PC-9 (cell line): ENCODE measurements around the gene SLC39A2. TPM values are rescaled to one million over a fixed set of nuclear protein-coding genes. Genes with fewer than 3 reads are reported as not detected.

Source experiments
- BruUV-seq: library from RNA; stranded (reverse); fragments of 400-500 nt; replicated peaks from 2 replicates; lab custom pipeline; 2021; lab: Mats Ljungman, UMichigan
- CTCF ChIA-PET: fragments of 300-600 bp; sonication (Branson Sonifier 250); formaldehyde crosslinking; loops from one replicate; lab custom pipeline; 2022; ENCODE audit warnings: antibody characterized with exemption; lab: Charles Lee
- POLR2A ChIA-PET: fragments of 300-600 bp; sonication (Branson Sonifier 250); formaldehyde crosslinking; loops from one replicate; lab custom pipeline; 2022; ENCODE audit warnings: antibody characterized with exemption; ENCODE audit not compliant: unreplicated experiment; lab: Charles Lee
- DNase-seq, 2 experiments: peaks; one replicate each; pipeline versions ENCODE4 v3.0.0 to v3.0.0-alpha.2; 2015 to 2022; ENCODE audit warnings: mixed read lengths in 1 of 2
- H2AFZ ChIP-seq: fragments of 200-600 bp; sonication (generic); 2 replicates; pipeline ENCODE4 v1.8.1; 2017; ENCODE audit warnings: antibody characterized with exemption
- H3F3A ChIP-seq: fragments of 200-600 bp; sonication (generic); 2 replicates; pipeline ENCODE4 v1.8.1; 2017; ENCODE audit warnings: antibody characterized with exemption, mild to moderate bottlenecking, low read depth; ENCODE audit not compliant: insufficient read depth
- H3K27ac ChIP-seq: fragments of 200-600 bp; sonication (generic); 2 replicates; pipeline ENCODE4 v1.6.1; 2016; ENCODE audit warnings: mixed run types
- H3K27me3 ChIP-seq: fragments of 200-600 bp; sonication (generic); 2 replicates; pipeline ENCODE4 v1.6.1; 2016; ENCODE audit warnings: low read depth, mixed run types; ENCODE audit not compliant: insufficient read depth
- H3K36me3 ChIP-seq: fragments of 200-600 bp; sonication (generic); 2 replicates; pipeline ENCODE4 v1.6.1; 2016; ENCODE audit warnings: low read depth, mixed run types
- H3K4me1 ChIP-seq: fragments of 200-600 bp; sonication (generic); replicated peaks from 2 replicates; pipeline ENCODE4 v1.6.1; 2016; ENCODE audit warnings: mixed run types; ENCODE audit not compliant: insufficient read depth
- H3K4me2 ChIP-seq: fragments of 200-600 bp; sonication (generic); 2 replicates; pipeline ENCODE4 v1.6.1; 2017; ENCODE audit warnings: mixed run types
- H3K4me3 ChIP-seq: fragments of 200-600 bp; sonication (generic); 2 replicates; pipeline ENCODE4 v1.6.1; 2016; ENCODE audit warnings: mixed run types
- H3K79me2 ChIP-seq: fragments of 200-600 bp; sonication (generic); 2 replicates; pipeline ENCODE4 v1.6.1; 2017; ENCODE audit warnings: low read depth, mixed run types
- H3K9me2 ChIP-seq: fragments of 200-600 bp; sonication (generic); 2 replicates; pipeline ENCODE4 v1.8.1; 2017; ENCODE audit warnings: mild to moderate bottlenecking; ENCODE audit not compliant: insufficient read depth
- H3K9me3 ChIP-seq: fragments of 200-600 bp; sonication (generic); 2 replicates; pipeline ENCODE4 v1.8.1; 2016; ENCODE audit warnings: low read depth; ENCODE audit not compliant: insufficient read depth
- H4K20me1 ChIP-seq: fragments of 200-600 bp; sonication (generic); 2 replicates; pipeline ENCODE4 v1.8.1; 2017; ENCODE audit not compliant: insufficient read depth
- EZH2 ChIP-seq: fragments of 200-600 bp; sonication (generic); IDR thresholded peaks from 2 replicates; pipeline ENCODE4 v1.8.0; 2017; ENCODE audit warnings: antibody characterized with exemption, low read depth
- intact Hi-C: fragments of 100-400 bp; cut with micrococcal nuclease; formaldehyde crosslinking; loops from one replicate; pipeline ENCODE4 v1.10.0; 2022; ENCODE audit not compliant: unreplicated experiment
- microRNA-seq: library from miRNA; unstranded; fragments of <30 nt; microRNA quantifications from one replicate; pipeline ENCODE4 v1.2.0, GENCODE V29; 2021; ENCODE audit warnings: borderline number of aligned reads, borderline replicate concordance
- total RNA-seq: library from RNA; stranded (reverse); gene quantifications from 2 replicates; pipeline ENCODE4 v1.2.3, GENCODE V29; 2021
- TF ChIP-seq, protein P1 (sequence below): fragments of 200-600 bp; sonication (generic); conservative IDR thresholded peaks from 2 replicates; pipeline ENCODE4 v1.6.1; 2017; ENCODE audit warnings: mixed run types, antibody characterized with exemption, mild to moderate bottlenecking, moderate library complexity

Gene SLC39A2
- total RNA-seq, 1 experiment from 2014 or later, result 0.35 TPM

DNA sequence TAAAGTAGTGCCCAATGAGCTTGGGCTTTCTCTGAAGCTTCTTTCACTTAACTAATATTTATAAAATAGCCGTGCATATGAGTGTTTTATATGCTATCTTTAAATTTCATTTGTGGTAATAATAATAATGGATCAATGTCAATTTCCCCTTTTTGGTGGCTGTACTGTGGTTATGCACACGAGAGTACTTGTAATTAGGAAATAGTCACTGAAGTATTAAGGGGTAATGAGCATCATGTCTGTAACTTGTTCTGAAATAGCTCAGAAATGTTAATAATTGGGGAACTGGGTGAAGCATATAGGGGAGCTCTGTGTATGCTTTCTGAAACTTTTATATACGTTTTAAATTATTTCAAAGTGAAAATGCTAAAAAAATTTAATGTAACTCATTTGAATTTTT is 51.5 kb downstream of the SLC39A2 start:
- Histone ChIP-seq H3K9me2 (no peaks in the 10 kb centered on the region), H3K4me3 (no peak overlapping the region), H4K20me1 (no peaks in the 10 kb centered on the region), H2AFZ (no peak overlapping the region), H3F3A (no peaks in the 10 kb centered on the region), H3K27me3 (no peaks in the 10 kb centered on the region), H3K36me3 (no peaks in the 10 kb centered on the region), H3K4me1 (no peaks in the 10 kb centered on the region), H3K27ac (no peak overlapping the region), H3K9me3 (no peaks in the 10 kb centered on the region), H3K4me2 (no peak overlapping the region), H3K79me2 (no peaks in the 10 kb centered on the region)
- intact Hi-C loops, result no loop called here
- BruUV-seq, result no TSS peak
- no peak for DNase-seq
- POLR2A ChIA-PET, result no interaction called here
- CTCF ChIA-PET, result no interaction called here
- TF ChIP-seq, protein P1, sequence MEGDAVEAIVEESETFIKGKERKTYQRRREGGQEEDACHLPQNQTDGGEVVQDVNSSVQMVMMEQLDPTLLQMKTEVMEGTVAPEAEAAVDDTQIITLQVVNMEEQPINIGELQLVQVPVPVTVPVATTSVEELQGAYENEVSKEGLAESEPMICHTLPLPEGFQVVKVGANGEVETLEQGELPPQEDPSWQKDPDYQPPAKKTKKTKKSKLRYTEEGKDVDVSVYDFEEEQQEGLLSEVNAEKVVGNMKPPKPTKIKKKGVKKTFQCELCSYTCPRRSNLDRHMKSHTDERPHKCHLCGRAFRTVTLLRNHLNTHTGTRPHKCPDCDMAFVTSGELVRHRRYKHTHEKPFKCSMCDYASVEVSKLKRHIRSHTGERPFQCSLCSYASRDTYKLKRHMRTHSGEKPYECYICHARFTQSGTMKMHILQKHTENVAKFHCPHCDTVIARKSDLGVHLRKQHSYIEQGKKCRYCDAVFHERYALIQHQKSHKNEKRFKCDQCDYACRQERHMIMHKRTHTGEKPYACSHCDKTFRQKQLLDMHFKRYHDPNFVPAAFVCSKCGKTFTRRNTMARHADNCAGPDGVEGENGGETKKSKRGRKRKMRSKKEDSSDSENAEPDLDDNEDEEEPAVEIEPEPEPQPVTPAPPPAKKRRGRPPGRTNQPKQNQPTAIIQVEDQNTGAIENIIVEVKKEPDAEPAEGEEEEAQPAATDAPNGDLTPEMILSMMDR, result no peak
- no peak for TF ChIP-seq EZH2

Small RNA genes lying within 50 kb of the gene (microRNA-seq; reads per million reads assigned to microRNA genes)
- gene MIR6717, result not detected

Other genes with a start within 250 kb of the SLC39A2 start
- gene EDDM3B, start 230.9 kb upstream of the SLC39A2 start, total RNA-seq, result not detected in 2 replicates
- not detected in 2 replicates for gene RNASE6, start 218.0 kb upstream of the SLC39A2 start, total RNA-seq
- gene RNASE1, start 196.4 kb upstream of the SLC39A2 start, total RNA-seq, result 32.2 and 47.4 TPM in 2 replicates
- gene RNASE3, start 107.9 kb upstream of the SLC39A2 start, total RNA-seq, result not detected in 2 replicates
- gene RNASE2, start 43.8 kb upstream of the SLC39A2 start, total RNA-seq, result not detected in 2 replicates
- 40.9 and 51.2 TPM in 2 replicates for gene METTL17, start 9.3 kb upstream of the SLC39A2 start, total RNA-seq
- gene NDRG2, start 25.8 kb downstream of the SLC39A2 start, total RNA-seq, result 12.2 and 14.6 TPM in 2 replicates
- not detected in 2 replicates for gene TPPP2, start 30.9 kb downstream of the SLC39A2 start, total RNA-seq
- gene RNASE13, start 35.5 kb downstream of the SLC39A2 start, total RNA-seq, result not detected in 2 replicates
- gene RNASE7, start 43.1 kb downstream of the SLC39A2 start, total RNA-seq, result not detected in 2 replicates
- gene RNASE8, start 58.5 kb downstream of the SLC39A2 start, total RNA-seq, result not detected in 2 replicates
- 12.7 and 13.0 TPM in 2 replicates for gene ARHGEF40, start 71.0 kb downstream of the SLC39A2 start, total RNA-seq
- gene ZNF219, start 99.4 kb downstream of the SLC39A2 start, total RNA-seq, result 23.0 and 25.3 TPM in 2 replicates
- gene TMEM253, start 101.8 kb downstream of the SLC39A2 start, total RNA-seq, result 0.35 and 1.4 TPM in 2 replicates
- not detected in 2 replicates for gene OR5AU1, start 156.8 kb downstream of the SLC39A2 start, total RNA-seq